RPMI7951 (cell line): ENCODE results near the gene TRDMT1. TPM values are rescaled to one million over a fixed set of nuclear protein-coding genes. Genes with fewer than 3 reads are reported as not detected.
A peak's percentile ranks its signal among the peaks of the same experiment; 100 is the strongest.
"Not testable (repeated sequence)": the region's sequence is repeated elsewhere in the genome, so short reads cannot be mapped to it uniquely, and the experiment has no call there.

Experiments
- DNase-seq: peaks from one replicate; pipeline ENCODE4 v3.0.0-alpha.2; 2012; ENCODE audit warnings: low read depth
- total RNA-seq: library from RNA; depleted of rRNA; stranded (reverse); fragments of >200 nt; shearing (Covaris generic); gene quantifications from 2 replicates; pipeline ENCODE4 v1.2.3, GENCODE V29; 2014

Gene TRDMT1
- total RNA-seq, 1 experiment from 2014 or later: 18.1 TPM

DNA sequence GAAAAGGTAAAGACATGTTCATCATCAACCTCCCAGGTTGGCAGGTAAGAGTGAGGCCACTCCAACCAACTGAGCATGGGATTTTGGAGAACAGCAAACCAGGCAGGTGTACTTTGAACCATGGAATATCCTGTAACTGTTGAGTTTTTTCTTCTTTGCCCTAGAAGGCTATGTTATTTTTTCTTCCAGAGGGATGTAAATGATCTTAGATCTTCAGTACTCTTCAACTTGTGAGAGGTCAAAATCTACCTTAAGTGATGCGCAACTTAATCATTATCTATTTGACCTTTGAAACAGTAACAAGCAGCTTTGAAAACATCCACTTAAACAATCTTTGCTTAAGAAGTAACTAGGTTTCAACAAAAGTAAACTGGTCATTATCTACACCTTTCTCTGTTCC is 71.7 kb downstream of the TRDMT1 start, which contains the start of gene CUBN:
TSS of gene CUBN (minus strand) at position 71 of the 400 bp plus-strand sequence. CDS start at position 25, 46 bp downstream.
- DNase-seq: no peak

- no peak for DNase-seq
Observed at GRCh38 chr10:17128261-17128660, 73.2 kb downstream of the TRDMT1 start.

GRCh38 chr10:17126327-17126726 is 75.1 kb downstream of the TRDMT1 start:
- DNase-seq: no peak

DNA sequence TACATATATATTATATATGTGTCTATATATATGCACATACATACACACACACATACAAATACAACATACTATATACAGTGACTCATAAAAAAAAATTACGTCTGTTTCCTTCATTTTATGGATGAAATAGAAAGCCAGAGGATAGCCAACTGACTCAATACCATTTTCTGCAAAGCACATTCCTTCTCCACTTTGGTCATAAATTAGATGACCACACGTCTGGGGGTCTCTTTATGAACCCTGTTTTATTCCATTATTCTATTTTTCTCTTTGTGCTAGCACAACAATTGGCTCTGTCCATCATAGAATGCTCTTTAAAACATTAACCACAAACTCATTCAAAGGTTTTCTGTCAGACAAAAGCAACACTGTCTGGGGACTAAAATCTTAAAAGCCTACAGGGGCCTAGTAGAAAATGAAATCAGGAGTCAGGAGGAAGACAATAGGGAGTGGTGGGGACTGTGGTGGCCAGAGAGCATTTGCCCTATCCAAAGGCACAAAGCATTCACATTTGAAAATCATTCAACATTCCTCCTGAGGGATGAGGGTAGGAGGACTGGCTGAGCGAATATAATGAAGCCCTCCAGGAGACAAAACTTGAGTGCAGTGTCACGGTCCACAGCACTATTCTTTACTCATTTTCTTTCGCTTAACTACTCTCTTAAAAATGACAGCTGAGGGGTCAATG is 76.1 kb downstream of the TRDMT1 start:
- DNase-seq: no peak

GRCh38 chr10:17123961-17124360 is 77.5 kb downstream of the TRDMT1 start:
- no peak for DNase-seq

DNA sequence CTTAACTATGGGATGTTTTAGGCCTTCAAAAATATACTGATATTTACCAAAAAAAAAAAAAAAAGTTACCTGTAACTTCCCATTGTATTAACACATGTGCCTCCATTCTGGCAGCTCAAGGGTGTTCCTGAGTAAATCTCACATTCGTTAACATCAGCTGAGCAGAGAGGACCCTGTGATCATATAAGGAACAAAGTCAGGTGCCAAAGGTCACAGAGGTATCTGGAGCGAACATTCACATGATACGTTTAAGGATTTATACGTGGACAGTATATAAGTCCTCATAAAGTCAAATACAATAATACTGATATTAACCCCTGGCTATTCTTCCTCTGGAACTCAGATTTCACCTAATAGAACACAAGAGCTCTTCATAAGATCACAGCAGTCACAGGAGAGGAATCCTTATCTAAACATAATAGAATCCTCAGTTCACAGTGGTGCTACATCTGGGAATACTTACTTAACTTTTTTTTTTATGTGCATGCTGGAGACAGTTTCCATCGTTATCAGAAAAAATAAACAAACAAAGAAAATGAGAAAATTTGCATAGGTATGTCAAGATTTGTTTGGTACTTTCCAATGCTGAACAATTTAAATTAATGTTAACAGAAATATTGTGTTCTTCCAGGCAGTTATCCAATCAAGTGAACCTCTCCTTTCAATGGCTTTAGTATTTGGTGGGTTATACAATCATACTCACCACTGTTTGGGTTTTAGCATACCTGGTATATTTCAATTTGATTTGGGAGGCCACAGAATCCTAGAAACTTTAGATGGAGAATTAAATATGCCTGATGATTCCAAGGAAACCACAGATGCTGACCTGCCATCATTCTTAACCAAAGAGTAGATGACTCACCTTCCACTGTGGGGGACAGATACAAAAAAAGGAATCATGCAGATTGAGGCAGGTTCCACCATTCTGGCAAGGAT is 78.5 kb downstream of the TRDMT1 start:
- DNase-seq: peak; percentile 87

- DNase-seq: no peak
Observed at GRCh38 chr10:17122052-17122451, 79.4 kb downstream of the TRDMT1 start.

- no peak for DNase-seq
Observed at GRCh38 chr10:17120694-17121093, 80.8 kb downstream of the TRDMT1 start.

DNA sequence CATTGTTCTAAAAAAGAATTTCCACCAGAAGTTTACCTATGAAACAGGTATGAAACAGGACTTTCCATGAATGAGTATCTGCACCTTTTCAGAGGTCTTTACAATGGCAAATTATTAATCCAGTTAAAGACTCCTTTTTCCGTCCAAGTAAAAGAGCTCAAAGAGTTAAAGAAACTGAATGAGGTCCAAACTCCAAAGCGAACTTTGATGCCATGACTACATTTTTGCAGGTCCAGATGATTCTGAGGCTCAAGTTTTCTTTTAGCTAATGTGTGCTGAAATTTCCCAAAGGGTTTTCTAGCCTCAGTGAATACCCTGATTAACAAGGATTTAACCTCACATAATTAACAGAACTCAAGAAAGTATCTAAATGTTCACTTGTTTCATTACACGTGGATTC is 81.6 kb downstream of the TRDMT1 start:
- DNase-seq: no peak

DNA sequence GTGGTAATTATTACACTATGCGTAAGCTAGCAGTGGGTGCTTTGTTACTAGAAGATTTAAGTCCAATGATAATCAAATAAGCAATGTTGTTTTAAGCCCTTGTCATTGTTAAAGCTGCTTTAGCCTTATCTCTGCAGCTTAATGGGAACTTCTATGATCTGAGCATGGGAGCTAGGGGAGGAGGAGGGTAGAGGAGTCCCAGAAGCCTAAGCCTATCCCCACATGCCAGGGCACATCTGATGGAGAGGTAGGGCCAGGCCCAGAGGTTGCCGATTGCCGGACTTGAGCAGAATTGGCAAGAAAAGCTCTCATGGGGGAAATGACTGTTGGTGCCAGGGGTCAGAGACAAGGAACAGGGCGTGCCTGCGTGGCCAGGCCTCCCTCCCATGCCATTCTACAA is 85.3 kb downstream of the TRDMT1 start:
- no peak for DNase-seq

DNA sequence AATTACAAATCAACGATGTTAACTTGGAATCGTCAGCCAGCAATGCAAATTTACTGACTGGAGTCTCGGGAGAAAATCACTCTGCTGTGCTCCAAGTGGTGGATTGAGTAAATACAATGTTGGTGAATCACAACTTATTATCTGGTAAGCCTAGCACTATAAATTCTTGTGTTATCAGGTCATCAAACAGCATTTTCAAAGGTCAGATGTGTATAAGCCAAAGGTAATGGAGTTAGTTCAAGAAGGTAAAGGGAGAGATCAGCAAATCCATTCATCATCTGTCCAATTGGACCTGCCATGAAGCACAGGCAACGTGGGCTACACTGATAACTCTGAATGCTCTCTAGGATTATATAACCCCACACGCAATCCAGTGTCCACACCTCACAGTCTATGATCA is 85.8 kb downstream of the TRDMT1 start:
- peak; percentile 66 for DNase-seq

- DNase-seq: not testable (repeated sequence)
Observed at GRCh38 chr10:17114878-17115444, 86.5 kb downstream of the TRDMT1 start.

DNA sequence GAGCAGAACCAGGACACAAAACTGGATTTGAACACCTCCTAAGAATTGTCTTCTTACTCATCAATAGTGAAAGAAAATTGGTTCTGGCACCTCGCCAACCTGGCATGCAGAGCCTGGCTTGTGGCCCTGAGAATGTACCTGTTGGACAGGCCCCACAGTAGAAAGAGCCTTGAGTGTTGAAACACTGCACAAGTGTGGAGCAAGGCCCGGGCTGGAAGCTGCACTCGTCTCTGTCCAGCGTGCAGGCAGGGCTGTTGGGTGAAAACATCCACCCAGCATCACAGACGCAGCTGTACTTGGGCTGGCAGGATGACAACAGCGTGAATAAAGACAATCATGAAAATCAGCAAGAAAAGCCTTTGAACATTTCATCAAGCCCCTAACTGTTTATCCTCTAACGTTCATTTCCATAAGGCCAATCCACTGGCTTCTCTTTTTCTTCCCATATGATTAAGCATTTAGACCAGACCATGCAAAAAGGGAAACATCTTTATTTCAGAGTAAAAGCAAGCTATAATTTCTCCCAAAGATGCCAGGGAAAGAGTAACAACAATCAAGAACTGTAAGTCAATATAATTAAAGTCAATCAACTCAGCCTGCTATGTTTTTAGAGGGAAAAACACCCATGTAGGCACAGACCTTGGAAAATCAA is 87.5 kb downstream of the TRDMT1 start:
- peak; percentile 81 for DNase-seq

DNA sequence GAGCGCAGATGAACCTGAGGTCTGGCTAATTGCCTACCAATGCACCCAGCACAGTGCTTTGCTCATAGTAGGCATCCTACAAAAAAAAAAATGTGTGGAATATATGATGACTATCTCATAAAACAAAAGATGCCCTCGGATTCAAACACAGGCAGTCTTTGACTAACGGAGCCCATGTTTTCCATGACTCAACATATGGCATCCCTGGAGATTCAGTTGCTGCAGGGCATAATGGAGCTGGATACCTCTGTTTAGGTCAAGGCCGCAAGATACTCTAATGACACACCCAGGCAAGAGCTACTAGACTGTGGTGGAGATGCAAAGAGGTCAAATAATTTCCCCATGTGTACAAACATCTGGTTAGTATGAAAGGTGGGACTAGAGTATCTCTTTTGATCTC is 88.1 kb downstream of the TRDMT1 start:
- DNase-seq: peak; percentile 100

- peak; percentile 55 for DNase-seq
Observed at GRCh38 chr10:17112566-17112965, 88.9 kb downstream of the TRDMT1 start.

DNA sequence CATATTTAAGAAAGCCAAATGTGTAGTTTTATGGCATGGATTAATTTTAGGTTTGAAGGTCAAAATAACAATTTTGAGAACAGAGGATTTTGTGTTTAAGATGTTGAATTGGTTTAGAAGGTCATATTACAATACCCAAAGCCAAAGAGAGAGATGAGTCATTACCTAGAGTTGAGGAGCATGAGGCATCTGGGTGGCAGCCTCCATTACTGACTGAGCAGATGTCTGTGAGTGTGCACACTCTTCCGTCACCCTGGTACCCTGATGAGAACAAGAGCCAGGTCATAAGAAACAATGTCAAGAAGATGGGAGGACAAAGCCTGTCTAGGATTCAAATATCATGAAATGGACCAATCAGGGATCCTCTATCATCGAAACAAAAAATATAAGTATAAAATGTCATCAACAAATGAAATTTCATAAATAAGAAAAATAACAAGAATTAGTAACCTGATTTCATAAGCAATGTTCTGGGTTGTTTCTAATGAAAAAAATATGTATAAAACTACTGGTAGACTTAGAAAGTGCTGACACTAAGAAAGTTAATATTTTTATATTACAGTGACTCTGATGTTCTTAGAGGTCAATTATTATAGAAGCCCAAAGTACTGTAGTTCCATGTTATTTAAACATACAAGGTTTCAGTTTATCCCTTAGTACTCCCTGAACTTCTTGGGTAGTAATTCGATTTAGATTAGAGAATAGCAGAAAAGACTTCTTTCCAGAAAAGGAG is 91.8 kb downstream of the TRDMT1 start:
- peak; percentile 92 for DNase-seq

DNA sequence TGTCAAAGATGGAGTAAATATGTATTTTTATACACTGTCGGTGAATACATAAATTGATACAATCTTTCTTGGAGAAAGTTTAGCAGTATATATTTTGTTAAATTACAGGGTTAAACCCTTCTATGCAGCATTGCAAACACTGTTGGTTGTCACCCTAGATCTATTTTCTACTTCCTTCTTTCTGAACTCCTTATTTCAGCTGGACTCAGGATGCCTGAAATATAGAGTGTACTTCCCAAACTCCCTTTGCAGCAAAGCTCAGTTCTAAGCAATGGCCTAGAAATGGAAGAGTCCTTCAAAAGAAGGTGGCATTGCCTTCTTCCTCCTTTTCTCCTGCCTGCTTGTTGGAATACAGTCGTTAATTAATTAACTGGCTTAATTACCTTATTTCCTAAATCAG is 92.4 kb downstream of the TRDMT1 start:
- DNase-seq: no peak

- DNase-seq: no peak
Observed at GRCh38 chr10:17106991-17107390, 94.5 kb downstream of the TRDMT1 start.

DNA sequence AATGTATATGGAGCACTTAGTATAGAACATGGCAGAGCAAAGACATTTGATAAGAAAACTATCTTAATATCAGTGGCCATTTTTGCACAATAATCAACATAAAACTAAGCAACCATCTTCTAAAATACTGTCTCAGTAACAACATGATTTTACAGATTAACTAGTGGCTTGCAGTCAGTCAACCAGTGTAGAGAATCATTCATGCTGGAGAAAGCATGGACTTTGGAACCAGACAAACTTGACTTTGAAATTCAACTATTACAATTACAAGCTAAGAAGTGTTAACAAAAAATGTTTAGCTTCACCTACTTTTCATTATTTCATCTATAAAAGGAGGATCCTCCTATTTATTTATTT is 99.6 kb downstream of the TRDMT1 start:
- no peak for DNase-seq

DNA sequence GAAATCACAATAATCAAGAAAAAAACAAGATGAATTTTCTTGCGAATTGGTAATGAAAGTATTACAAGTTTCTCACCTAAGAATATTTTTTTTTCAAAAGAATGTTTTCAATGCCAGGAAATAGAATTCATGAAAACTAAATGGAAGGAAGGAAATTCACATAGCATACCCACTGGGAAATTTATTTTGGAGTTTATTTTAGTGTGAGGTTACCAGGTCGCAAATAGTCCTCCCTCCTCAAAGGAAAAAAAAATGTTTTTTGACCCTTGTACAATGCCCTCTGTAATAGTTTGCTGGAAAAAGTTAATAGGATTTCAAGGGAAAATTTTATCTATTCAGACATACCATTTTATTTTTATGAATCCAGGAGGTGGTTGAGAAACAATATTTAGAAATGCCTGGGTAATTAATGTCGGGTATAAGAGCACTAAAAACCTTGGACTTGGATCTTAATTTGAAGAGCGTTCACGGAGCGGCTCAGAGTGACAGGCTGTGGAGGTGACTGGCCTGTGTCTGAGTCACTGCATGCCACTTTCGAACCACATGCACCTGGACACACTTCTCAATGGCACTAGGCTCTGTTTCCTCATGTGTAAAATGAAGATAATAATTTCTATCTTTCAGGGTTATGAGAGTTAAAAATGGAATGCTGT is 100.1 kb downstream of the TRDMT1 start:
- peak; percentile 30 for DNase-seq

DNA sequence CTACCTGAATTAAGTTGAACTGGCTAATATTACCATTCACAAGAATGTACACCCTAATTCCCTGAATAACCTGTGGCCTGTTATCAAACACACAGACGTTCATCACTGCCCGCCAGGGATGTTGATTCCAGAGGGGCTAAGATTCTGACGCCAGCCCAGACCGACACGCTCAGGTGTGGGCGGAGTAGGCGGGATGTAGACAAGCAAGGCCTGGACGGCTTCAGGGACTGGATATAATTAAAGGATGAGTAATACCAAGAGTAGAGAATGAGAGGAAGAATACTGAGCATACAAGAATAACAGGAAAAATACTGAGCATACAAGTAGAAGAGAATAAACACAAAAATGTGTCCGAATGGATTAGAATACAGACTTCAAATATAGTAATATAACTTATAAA is 100.9 kb downstream of the TRDMT1 start:
- peak; percentile 58 for DNase-seq
